SK-N-MC (cell line): Measurements from ENCODE around the gene RGL1.

Experiments
- EZH2 ChIP-seq: fragments of 200-600 bp; sonication (generic); IDR thresholded peaks from one replicate; pipeline ENCODE4 v1.6.1; 2017; ENCODE audit warnings: antibody characterized with exemption
- POLR2AphosphoS5 ChIP-seq: IDR thresholded peaks from 2 replicates; pipeline ENCODE4 v1.6.1; 2012; ENCODE audit warnings: mild to moderate bottlenecking, low read depth, low read length, borderline replicate concordance

DNA sequence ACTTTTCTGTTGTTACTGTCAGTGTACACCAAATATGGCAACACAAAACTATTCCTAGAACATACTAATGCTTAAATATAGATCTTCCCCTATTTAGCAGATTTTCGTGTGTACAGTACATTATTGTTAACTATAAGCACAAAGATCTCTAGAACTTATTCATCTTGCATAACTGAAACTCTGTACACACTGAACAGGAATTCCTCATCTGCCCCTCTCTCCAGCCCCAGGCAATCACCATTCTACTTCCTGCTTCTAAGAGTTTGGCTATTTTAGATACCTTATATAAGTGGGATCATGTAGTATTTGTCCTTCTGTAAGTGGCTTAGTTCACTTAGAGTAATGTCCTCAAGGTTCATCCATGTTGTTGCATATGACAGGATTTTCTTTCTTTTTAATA, 4.5 kb upstream of the RGL1 start:
- no peak for TF ChIP-seq EZH2
- TF ChIP-seq POLR2AphosphoS5: no peak
